Liver (tissue), 9 donors: ENCODE measurements around the gene RFNG. TPM values are rescaled to one million over a fixed set of nuclear protein-coding genes. Genes with fewer than 3 reads are reported as not detected.

Experiments used
- DNase-seq: peaks from one replicate; pipeline ENCODE4 v3.0.0-alpha.2; 2017; ENCODE audit warnings: low spot score
- H3K27ac ChIP-seq, 2 donors: one replicate each; pipeline ENCODE4 v1.7.0; 2013; ENCODE audit warnings: inconsistent platforms in 2 of 2, low read length in 2 of 2, control low read depth in 1 of 2, low read depth in 1 of 2, mild to moderate bottlenecking in 1 of 2
- H3K27me3 ChIP-seq, 4 donors: one replicate each; pipeline versions ENCODE4 v1.6.1 to v1.7.0; 2013; ENCODE audit warnings: low read length in 3 of 4, inconsistent platforms in 1 of 4, mild to moderate bottlenecking in 1 of 4, moderate library complexity in 1 of 4; ENCODE audit not compliant: control insufficient read depth in 4 of 4, insufficient read depth in 4 of 4
- H3K36me3 ChIP-seq, 4 donors: one replicate each; pipeline versions ENCODE4 v1.6.1 to v1.7.0; 2013; ENCODE audit warnings: low read length in 3 of 4, mild to moderate bottlenecking in 3 of 4, low read depth in 1 of 4, moderate library complexity in 1 of 4; ENCODE audit not compliant: control insufficient read depth in 4 of 4, insufficient read depth in 3 of 4
- H3K4me1 ChIP-seq, 4 donors: one replicate each; pipeline versions ENCODE4 v1.6.1 to v1.7.0; 2013; ENCODE audit warnings: low read length in 3 of 4, mild to moderate bottlenecking in 3 of 4, moderate library complexity in 1 of 4; ENCODE audit not compliant: control insufficient read depth in 4 of 4, insufficient read depth in 4 of 4
- H3K4me3 ChIP-seq, 3 donors: one replicate each; pipeline versions ENCODE4 v1.6.1 to v1.7.0; 2013; ENCODE audit warnings: low read length in 3 of 3, control low read depth in 1 of 3, low read depth in 1 of 3, mild to moderate bottlenecking in 1 of 3
- H3K9ac ChIP-seq, 2 donors: one replicate each; pipeline ENCODE4 v1.7.0; 2013; ENCODE audit warnings: low read length in 2 of 2, mild to moderate bottlenecking in 2 of 2, moderate library complexity in 2 of 2, control low read depth in 1 of 2, low read depth in 1 of 2
- H3K9me3 ChIP-seq, 4 donors: one replicate each; pipeline versions ENCODE4 v1.6.1 to v1.7.0; 2013; ENCODE audit warnings: low read length in 3 of 4; ENCODE audit not compliant: control insufficient read depth in 4 of 4
- ATF3 ChIP-seq: IDR thresholded peaks from 2 replicates; pipeline ENCODE4 v1.6.1; 2016; ENCODE audit warnings: antibody characterized with exemption
- EGR1 ChIP-seq, 2 donors: IDR thresholded peaks; 2 replicates each; pipeline ENCODE4 v1.6.1; 2016 to 2018; ENCODE audit warnings: antibody characterized with exemption in 2 of 2, low read depth in 2 of 2
- FOXA2 ChIP-seq: IDR thresholded peaks from 2 replicates; pipeline ENCODE4 v1.6.1; 2016; ENCODE audit warnings: antibody characterized with exemption
- GABPA ChIP-seq, 2 donors: IDR thresholded peaks in 1 of 2; conservative IDR thresholded peaks in 1 of 2; 2 replicates each; pipeline ENCODE4 v1.6.1; 2016; ENCODE audit warnings: antibody characterized with exemption in 2 of 2, mild to moderate bottlenecking in 1 of 2, moderate library complexity in 1 of 2
- HNF4A ChIP-seq, 2 donors: conservative IDR thresholded peaks; 2 replicates each; pipeline ENCODE4 v1.6.1; 2016; ENCODE audit warnings: antibody characterized with exemption in 2 of 2, mild to moderate bottlenecking in 2 of 2
- HNF4G ChIP-seq: IDR thresholded peaks from 2 replicates; pipeline ENCODE4 v1.6.1; 2016; ENCODE audit warnings: antibody characterized with exemption
- MAX ChIP-seq: IDR thresholded peaks from 2 replicates; pipeline ENCODE4 v1.6.1; 2016; ENCODE audit warnings: antibody characterized with exemption
- NR2F2 ChIP-seq: IDR thresholded peaks from 2 replicates; pipeline ENCODE4 v1.6.1; 2016; ENCODE audit warnings: antibody characterized with exemption
- RAD21 ChIP-seq, 2 donors: IDR thresholded peaks; 2 replicates each; pipeline ENCODE4 v1.6.1; 2016; ENCODE audit warnings: antibody characterized with exemption in 2 of 2, mild to moderate bottlenecking in 2 of 2
- REST ChIP-seq: IDR thresholded peaks from 2 replicates; pipeline ENCODE4 v1.6.1; 2016; ENCODE audit warnings: antibody characterized with exemption, mild to moderate bottlenecking
- RXRA ChIP-seq, 2 donors: IDR thresholded peaks; 2 replicates each; pipeline ENCODE4 v1.6.1; 2017 to 2018; ENCODE audit warnings: antibody characterized with exemption in 2 of 2, mild to moderate bottlenecking in 1 of 2
- TAF1 ChIP-seq: conservative IDR thresholded peaks from 2 replicates; pipeline ENCODE4 v1.6.1; 2016; ENCODE audit warnings: antibody characterized with exemption, mild to moderate bottlenecking
- YY1 ChIP-seq: IDR thresholded peaks from 2 replicates; pipeline ENCODE4 v1.6.1; 2016; ENCODE audit warnings: antibody characterized with exemption, mild to moderate bottlenecking
- ZBTB33 ChIP-seq: IDR thresholded peaks from 2 replicates; pipeline ENCODE4 v1.6.1; 2016; ENCODE audit warnings: antibody characterized with exemption
- WGBS: extraction: QIAGEN DNeasy Blood & Tissue Kit; methylation state at CpG from one replicate; pipeline ENCODE4 v1.1.7; 2013; 5-methylcytosine and 5-hydroxymethylcytosine counted together
- polyA plus RNA-seq, 2 donors: library from polyadenylated mRNA; stranded (reverse) in 1 of 2; unstranded in 1 of 2; fragments of 200-250 nt in 1 of 2; fragments of >200 nt in 1 of 2; fragmentation: Nextera tagmentation in 1 of 2; extraction: Ambion mirVana in 1 of 2; gene quantifications; one replicate each; pipeline versions ENCODE4 v1.2.1 to v1.2.3, GENCODE V29; 2013 to 2015
- total RNA-seq, 2 donors: library from RNA; depleted of rRNA; stranded (reverse); fragments of >200 nt; gene quantifications; one replicate each; pipeline ENCODE4 v1.2.3, GENCODE V29; 2014
- donor health status: healthy.
- donor health status: healthy.
- donor health status: healthy.
- donor health status: healthy.
- donor health status: healthy.

RFNG gene
- total and polyA plus RNA-seq, 4 donors: 15.0 to 36.0 (median 23.4) TPM

- H3K4me3 ChIP-seq: no peak overlapping the region
- peaks cover 0 to 3% (median 1%) of the 10 kb centered on the region in 4 donors for H3K36me3 ChIP-seq
- H3K27ac ChIP-seq: no peak overlapping the region
- no peaks in the 10 kb centered on the region for H3K27me3 ChIP-seq
- H3K4me1 ChIP-seq: peaks cover 6 to 14% (median 9%) of the 10 kb centered on the region in 4 donors
- H3K9me3 ChIP-seq: no peaks in the 10 kb centered on the region
- H3K9ac ChIP-seq: no peak overlapping the region
- DNase-seq: no peak
- TF ChIP-seq NR2F2 (no peak), HNF4A (conservative IDR thresholded peaks at IDR 0.05) (no peak), ATF3 (no peak), ZBTB33 (no peak), REST (no peak), TAF1 (no peak), GABPA (IDR thresholded peaks at IDR 0.05 in 1 of 2, conservative IDR thresholded peaks at IDR 0.05 in 1 of 2) (no peak), RAD21 (IDR thresholded peaks at IDR 0.05) (no peak)
- WGBS: 92% methylated on average over 41 of the region's 41 CpGs
These were observed 46.8 kb downstream of the RFNG start for GRCh38 chr17:82004517-82005455.

GRCh38 chr17:82003411-82004381 is 47.9 kb downstream of the RFNG start:
- H3K9ac ChIP-seq: no peak overlapping the region
- TF ChIP-seq HNF4G (no peak), RAD21 (IDR thresholded peaks at IDR 0.05) (no peak), MAX (no peak), YY1 (no peak), REST (no peak), HNF4A (conservative IDR thresholded peaks at IDR 0.05) (no peak), GABPA (IDR thresholded peaks at IDR 0.05 in 1 of 2, conservative IDR thresholded peaks at IDR 0.05 in 1 of 2) (no peak), NR2F2 (no peak), RXRA (IDR thresholded peaks at IDR 0.05) (no peak), ATF3 (no peak), FOXA2 (no peak), EGR1 (IDR thresholded peaks at IDR 0.05; ENCODE audit: low read depth in 2 of 2) (no peak), TAF1 (no peak), ZBTB33 (no peak)
- H3K4me1 ChIP-seq: peaks cover 6 to 18% (median 11%) of the 10 kb centered on the region in 4 donors
- H3K27me3 ChIP-seq: no peaks in the 10 kb centered on the region
- H3K9me3 ChIP-seq: no peaks in the 10 kb centered on the region
- H3K4me3 ChIP-seq: no peak overlapping the region
- peaks cover 0 to 3% (median 0%) of the 10 kb centered on the region in 4 donors for H3K36me3 ChIP-seq
- H3K27ac ChIP-seq: no peak overlapping the region
- DNase-seq: no peak
- 84% methylated on average over 53 of the region's 53 CpGs for WGBS
